Hepatocyte (in vitro differentiated cells): ENCODE data around the gene ZCCHC7. TPM values are rescaled to one million over a fixed set of nuclear protein-coding genes. Genes with fewer than 3 reads are reported as not detected.

Experiments
- DNase-seq: peaks from one replicate; pipeline ENCODE4 v3.0.0-alpha.2; 2016; ENCODE audit warnings: low spot score
- H2AFZ ChIP-seq: fragments of 200-600 bp; sonication (generic); 2 replicates; pipeline ENCODE4 v1.6.0; 2016; ENCODE audit warnings: antibody characterized with exemption, mild to moderate bottlenecking
- H3K27ac ChIP-seq: fragments of 200-600 bp; sonication (generic); 2 replicates; pipeline ENCODE4 v1.5.1; 2016; ENCODE audit warnings: mild to moderate bottlenecking
- H3K27me3 ChIP-seq: fragments of 200-600 bp; sonication (generic); 2 replicates; pipeline ENCODE4 v1.6.1; 2016
- H3K36me3 ChIP-seq: fragments of 200-600 bp; sonication (generic); replicated peaks from 2 replicates; pipeline ENCODE4 v1.5.1; 2016; ENCODE audit warnings: low read depth; ENCODE audit not compliant: insufficient read depth
- H3K4me1 ChIP-seq: fragments of 200-600 bp; sonication (generic); 2 replicates; pipeline ENCODE4 v1.5.1; 2016; ENCODE audit warnings: mild to moderate bottlenecking, moderate library complexity; ENCODE audit not compliant: insufficient read depth
- H3K4me2 ChIP-seq: fragments of 200-600 bp; sonication (generic); 2 replicates; pipeline ENCODE4 v1.6.0; 2016
- H3K4me3 ChIP-seq: fragments of 200-600 bp; sonication (generic); 2 replicates; pipeline ENCODE4 v1.5.1; 2016; ENCODE audit warnings: mild to moderate bottlenecking
- H3K79me2 ChIP-seq: fragments of 200-600 bp; sonication (generic); 2 replicates; pipeline ENCODE4 v1.6.0; 2017; ENCODE audit warnings: mild to moderate bottlenecking
- H3K9me2 ChIP-seq: fragments of 200-600 bp; sonication (generic); replicated peaks from 2 replicates; pipeline ENCODE4 v1.6.0; 2017; ENCODE audit warnings: mild to moderate bottlenecking; ENCODE audit not compliant: insufficient read depth
- H3K9me3 ChIP-seq: fragments of 200-600 bp; sonication (generic); 2 replicates; pipeline ENCODE4 v1.5.1; 2016; ENCODE audit warnings: low read depth, mild to moderate bottlenecking
- H4K20me1 ChIP-seq: fragments of 200-600 bp; sonication (generic); 2 replicates; pipeline ENCODE4 v1.6.0; 2016; ENCODE audit warnings: mild to moderate bottlenecking; ENCODE audit not compliant: insufficient read depth, poor library complexity, severe bottlenecking
- EZH2 ChIP-seq: fragments of 200-600 bp; sonication (generic); IDR thresholded peaks from 2 replicates; pipeline ENCODE4 v1.6.1; 2016; ENCODE audit warnings: antibody characterized with exemption, mild to moderate bottlenecking, borderline replicate concordance
- EZH2phosphoT487 ChIP-seq: fragments of 200-600 bp; sonication (generic); IDR thresholded peaks from one replicate; pipeline ENCODE4 v1.6.1; 2018; ENCODE audit warnings: antibody characterized with exemption, mild to moderate bottlenecking, low read depth, moderate library complexity; ENCODE audit not compliant: unreplicated experiment, severe bottlenecking
- WGBS: methylation state at CpG from one replicate; pipeline ENCODE4 v1.1.6; 2016; ENCODE audit warnings: low lambda C conversion rate; ENCODE audit errors: missing lambda C conversion rate; 5-methylcytosine and 5-hydroxymethylcytosine counted together
- polyA plus RNA-seq: library from polyadenylated mRNA; unstranded; fragments of >200 nt; fragmentation: Nextera tagmentation; extraction: Ambion mirVana; gene quantifications from 2 replicates; pipeline ENCODE4 v1.2.1, GENCODE V29; 2016
- total RNA-seq: library from RNA; depleted of rRNA; stranded (reverse); fragments of >200 nt; gene quantifications from 2 replicates; pipeline ENCODE4 v1.2.3, GENCODE V29; 2014
- TF ChIP-seq, protein P1 (sequence below): fragments of 200-600 bp; sonication (generic); IDR thresholded peaks from 2 replicates; pipeline ENCODE4 v1.5.1; 2016; ENCODE audit warnings: antibody characterized with exemption, mild to moderate bottlenecking; ENCODE audit not compliant: poor library complexity

ZCCHC7 gene
- total and polyA plus RNA-seq, 2 experiments from 2014 or later: 12.3 to 14.6 TPM

DNA sequence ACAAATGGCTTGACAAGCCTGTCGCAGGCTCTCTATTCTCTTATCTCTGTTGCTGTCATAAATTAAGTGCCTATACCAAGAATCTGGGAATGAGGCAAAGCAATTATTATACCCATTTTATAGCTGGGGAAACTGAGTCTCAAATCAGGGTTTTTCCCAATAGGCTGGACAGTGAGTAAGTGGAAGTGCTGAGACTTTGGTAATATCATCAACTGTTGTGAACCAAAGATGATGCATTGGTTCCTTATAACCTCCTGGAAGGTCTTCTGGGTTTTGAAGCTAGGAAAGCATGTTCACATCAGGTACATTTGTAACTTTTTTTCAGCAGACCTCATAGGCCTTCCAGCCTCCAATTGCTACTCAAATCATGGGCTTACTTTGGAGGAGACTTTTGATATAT, 25.6 kb upstream of the ZCCHC7 start:
- H3K79me2 ChIP-seq: no peaks in the 10 kb centered on the region
- H3K4me1 ChIP-seq: no peaks in the 10 kb centered on the region
- H3K36me3 ChIP-seq: no peaks in the 10 kb centered on the region
- TF ChIP-seq, protein P1, sequence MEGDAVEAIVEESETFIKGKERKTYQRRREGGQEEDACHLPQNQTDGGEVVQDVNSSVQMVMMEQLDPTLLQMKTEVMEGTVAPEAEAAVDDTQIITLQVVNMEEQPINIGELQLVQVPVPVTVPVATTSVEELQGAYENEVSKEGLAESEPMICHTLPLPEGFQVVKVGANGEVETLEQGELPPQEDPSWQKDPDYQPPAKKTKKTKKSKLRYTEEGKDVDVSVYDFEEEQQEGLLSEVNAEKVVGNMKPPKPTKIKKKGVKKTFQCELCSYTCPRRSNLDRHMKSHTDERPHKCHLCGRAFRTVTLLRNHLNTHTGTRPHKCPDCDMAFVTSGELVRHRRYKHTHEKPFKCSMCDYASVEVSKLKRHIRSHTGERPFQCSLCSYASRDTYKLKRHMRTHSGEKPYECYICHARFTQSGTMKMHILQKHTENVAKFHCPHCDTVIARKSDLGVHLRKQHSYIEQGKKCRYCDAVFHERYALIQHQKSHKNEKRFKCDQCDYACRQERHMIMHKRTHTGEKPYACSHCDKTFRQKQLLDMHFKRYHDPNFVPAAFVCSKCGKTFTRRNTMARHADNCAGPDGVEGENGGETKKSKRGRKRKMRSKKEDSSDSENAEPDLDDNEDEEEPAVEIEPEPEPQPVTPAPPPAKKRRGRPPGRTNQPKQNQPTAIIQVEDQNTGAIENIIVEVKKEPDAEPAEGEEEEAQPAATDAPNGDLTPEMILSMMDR: no peak
- TF ChIP-seq EZH2: no peak
- no peak for TF ChIP-seq EZH2phosphoT487
- H3K27me3 ChIP-seq: no peaks in the 10 kb centered on the region
- H4K20me1 ChIP-seq: no peaks in the 10 kb centered on the region
- no peak overlapping the region for H3K4me2 ChIP-seq
- no peak overlapping the region for H3K4me3 ChIP-seq
- no peak overlapping the region for H2AFZ ChIP-seq
- WGBS: 88% methylated on average over 1 of the region's 1 CpG
- H3K27ac ChIP-seq: no peak overlapping the region
- DNase-seq: no peak
- no peaks in the 10 kb centered on the region for H3K9me2 ChIP-seq
- H3K9me3 ChIP-seq: no peaks in the 10 kb centered on the region

GRCh38 chr9:37096628-37097027, 23.7 kb upstream of the ZCCHC7 start:
- Histone ChIP-seq H3K4me3 (no peak overlapping the region), H3K9me2 (no peaks in the 10 kb centered on the region), H3K9me3 (no peaks in the 10 kb centered on the region), H3K4me2 (no peak overlapping the region), H3K27ac (no peak overlapping the region), H3K79me2 (no peaks in the 10 kb centered on the region), H3K36me3 (no peaks in the 10 kb centered on the region), H4K20me1 (no peaks in the 10 kb centered on the region), H2AFZ (no peak overlapping the region), H3K27me3 (no peaks in the 10 kb centered on the region), H3K4me1 (no peaks in the 10 kb centered on the region)
- WGBS: 84% methylated on average over 4 of the region's 4 CpGs
- no peak for DNase-seq
- TF ChIP-seq, protein P1: no peak
- TF ChIP-seq EZH2: no peak
- no peak for TF ChIP-seq EZH2phosphoT487

DNA sequence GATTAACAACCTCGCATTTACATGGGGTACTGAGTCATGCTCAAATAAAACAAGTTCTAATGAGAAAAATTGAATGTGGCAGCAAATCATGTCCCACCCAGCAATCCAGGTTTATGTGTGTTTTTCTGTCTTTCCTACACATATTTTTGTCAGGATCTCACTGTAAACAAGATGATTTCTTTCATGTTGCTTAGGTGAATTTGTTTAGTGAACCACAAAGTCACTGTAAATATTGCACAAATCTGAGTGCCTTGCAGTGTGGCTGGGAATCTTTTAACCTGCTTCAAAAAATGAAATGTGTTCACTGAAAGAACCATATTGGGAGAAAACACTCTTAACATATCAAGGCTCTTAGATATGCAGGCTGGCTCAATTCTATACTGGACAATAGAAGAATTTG, 23.1 kb upstream of the ZCCHC7 start:
- Histone ChIP-seq H3K4me2 (no peak overlapping the region), H3K9me3 (no peaks in the 10 kb centered on the region), H3K27me3 (no peaks in the 10 kb centered on the region), H3K27ac (no peak overlapping the region), H2AFZ (no peak overlapping the region), H3K9me2 (no peaks in the 10 kb centered on the region), H3K4me3 (no peak overlapping the region), H4K20me1 (no peaks in the 10 kb centered on the region), H3K36me3 (no peaks in the 10 kb centered on the region), H3K4me1 (no peaks in the 10 kb centered on the region), H3K79me2 (no peaks in the 10 kb centered on the region)
- 83% methylated on average over 1 of the region's 1 CpG for WGBS
- no peak for DNase-seq
- TF ChIP-seq EZH2: no peak
- no peak for TF ChIP-seq EZH2phosphoT487
- TF ChIP-seq, protein P1: no peak

DNA sequence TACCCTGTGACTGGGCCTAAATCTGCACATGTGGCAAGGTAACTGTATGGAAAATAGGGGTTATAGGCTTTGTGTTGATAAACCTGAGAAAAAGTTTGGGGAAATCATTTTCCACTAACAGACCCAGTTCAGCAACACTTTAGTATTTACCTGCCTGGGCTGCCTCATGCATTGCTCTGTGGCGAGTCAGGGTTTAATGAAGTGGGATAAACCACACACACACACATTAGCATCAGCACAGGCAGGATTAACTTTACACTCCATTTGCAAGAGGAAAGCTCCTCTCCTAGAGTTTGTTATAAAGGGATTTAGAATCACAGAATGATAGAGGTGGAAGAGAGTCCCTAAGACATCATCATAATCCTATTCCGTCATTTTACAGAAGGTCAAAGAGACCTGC, 20.0 kb upstream of the ZCCHC7 start:
- no peak overlapping the region for H2AFZ ChIP-seq
- no peak overlapping the region for H3K4me3 ChIP-seq
- WGBS: 58% methylated on average over 2 of the region's 2 CpGs
- H3K79me2 ChIP-seq: no peaks in the 10 kb centered on the region
- no peaks in the 10 kb centered on the region for H3K36me3 ChIP-seq
- no peaks in the 10 kb centered on the region for H3K9me3 ChIP-seq
- no peaks in the 10 kb centered on the region for H3K4me1 ChIP-seq
- H4K20me1 ChIP-seq: no peaks in the 10 kb centered on the region
- TF ChIP-seq, protein P1: no peak
- no peak for TF ChIP-seq EZH2
- no peak for TF ChIP-seq EZH2phosphoT487
- H3K9me2 ChIP-seq: no peaks in the 10 kb centered on the region
- H3K27me3 ChIP-seq: no peaks in the 10 kb centered on the region
- no peak for DNase-seq
- H3K27ac ChIP-seq: no peak overlapping the region
- H3K4me2 ChIP-seq: no peak overlapping the region
